Natural killer cell (primary cell): ENCODE results near the gene BZW2. TPM values are rescaled to one million over a fixed set of nuclear protein-coding genes. Genes with fewer than 3 reads are reported as not detected.

ENCODE experiments used
- ATAC-seq, 3 donors: fragments of 150-1000 bp in 2 of 3; fragments of 200-7000 bp in 1 of 3; cut with Tn5 transposase; 1 replicate in 1 of 3; 2 replicates in 2 of 3; pipeline ENCODE4 v1.10.0; 2021; ENCODE audit warnings: mild to moderate bottlenecking in 2 of 3, moderate library complexity in 2 of 3
- DNase-seq, 2 donors: peaks; one replicate each; pipeline versions ENCODE4 v3.0.0 to v3.0.0-alpha.2; 2013 to 2021; ENCODE audit warnings: mixed read lengths in 1 of 2
- H3K27ac ChIP-seq: one replicate; pipeline ENCODE4 v1.5.1; 2013; ENCODE audit warnings: mild to moderate bottlenecking, low read length
- H3K27me3 ChIP-seq: one replicate; pipeline ENCODE4 v1.6.1; 2013; ENCODE audit warnings: low read length; ENCODE audit not compliant: control insufficient read depth, insufficient read depth
- H3K36me3 ChIP-seq: one replicate; pipeline ENCODE4 v1.6.1; 2013; ENCODE audit warnings: low read length; ENCODE audit not compliant: control insufficient read depth, insufficient read depth
- H3K4me1 ChIP-seq: one replicate; pipeline ENCODE4 v1.6.1; 2013; ENCODE audit warnings: low read length; ENCODE audit not compliant: control insufficient read depth, insufficient read depth
- H3K4me3 ChIP-seq: one replicate; pipeline ENCODE4 v1.5.1; 2013; ENCODE audit warnings: low read length
- H3K9me3 ChIP-seq: one replicate; pipeline ENCODE4 v1.6.1; 2013; ENCODE audit warnings: low read length; ENCODE audit not compliant: control insufficient read depth, insufficient read depth
- H3K27ac Mint-ChIP-seq, 2 donors: one replicate each; pipeline ENCODE4 v1.8.0; 2022; ENCODE audit warnings: mild to moderate bottlenecking in 2 of 2, mixed read lengths in 2 of 2, moderate library complexity in 1 of 2
- H3K27me3 Mint-ChIP-seq, 2 donors: one replicate each; pipeline ENCODE4 v1.8.0; 2022; ENCODE audit warnings: low read depth in 2 of 2, mixed read lengths in 2 of 2
- H3K36me3 Mint-ChIP-seq: one replicate; pipeline ENCODE4 v1.8.0; 2022; ENCODE audit warnings: mixed read lengths
- H3K4me1 Mint-ChIP-seq, 2 donors: one replicate each; pipeline ENCODE4 v1.8.0; 2022; ENCODE audit warnings: mixed read lengths in 2 of 2
- H3K4me3 Mint-ChIP-seq: one replicate; pipeline ENCODE4 v1.8.0; 2022; ENCODE audit warnings: mild to moderate bottlenecking, moderate library complexity, mixed read lengths
- H3K9me3 Mint-ChIP-seq, 2 donors: one replicate each; pipeline ENCODE4 v1.8.0; 2022; ENCODE audit warnings: mixed read lengths in 2 of 2
- CTCF ChIP-seq: fragments of 200-600 bp; IDR thresholded peaks from one replicate; pipeline ENCODE4 v1.8.0; 2022; ENCODE audit warnings: antibody characterized with exemption
- WGBS: methylation state at CpG from one replicate; pipeline ENCODE4 v1.1.7; 2013; ENCODE audit warnings: missing lambda C conversion rate; ENCODE audit not compliant: insufficient coverage; 5-methylcytosine and 5-hydroxymethylcytosine counted together
- intact Hi-C: fragments of 100-400 bp; cut with micrococcal nuclease; formaldehyde crosslinking; loops from one replicate; pipeline ENCODE4 v1.14.2; 2022
- total RNA-seq, 4 donors: library from RNA; stranded (reverse); fragments of 120-200 nt in 1 of 4; gene quantifications; one replicate each; pipeline versions ENCODE4 v1.2.3 to v1.2.4, GENCODE V29; 2013 to 2022

The BZW2 gene
- total RNA-seq, 3 donors from 2014 or later (not counting 1 experiment from before 2014, with no cell fraction given): 15.3 to 21.0 (median 19.9) TPM

- Mint-ChIP-seq H3K4me1 (no peaks in the 10 kb centered on the region), H3K9me3 (no peaks in the 10 kb centered on the region), H3K36me3 (peaks cover 23% of the 10 kb centered on the region), H3K4me3 (no peak overlapping the region), H3K27me3 (no peaks in the 10 kb centered on the region), H3K27ac (no peak overlapping the region)
- TF ChIP-seq CTCF: no peak
- DNase-seq (no peak), ATAC-seq (no peak)
- Histone ChIP-seq H3K4me3 (no peak overlapping the region), H3K36me3 (peaks cover 51% of the 10 kb centered on the region), H3K9me3 (no peaks in the 10 kb centered on the region), H3K27me3 (no peaks in the 10 kb centered on the region), H3K27ac (no peak overlapping the region), H3K4me1 (no peaks in the 10 kb centered on the region)
- intact Hi-C loops: no loop called here
- WGBS: 97% methylated on average over 2 of the region's 2 CpGs
Observed at GRCh38 chr7:16611711-16612110, 34.3 kb upstream of the BZW2 start.

- intact Hi-C loops: no loop called here
- ATAC-seq (no peak), DNase-seq (no peak)
- TF ChIP-seq CTCF: no peak
- Histone ChIP-seq H3K4me1 (no peaks in the 10 kb centered on the region), H3K9me3 (no peaks in the 10 kb centered on the region), H3K4me3 (no peak overlapping the region), H3K27me3 (no peaks in the 10 kb centered on the region), H3K36me3 (peaks cover 41% of the 10 kb centered on the region), H3K27ac (no peak overlapping the region)
- Mint-ChIP-seq H3K36me3 (peaks cover 16% of the 10 kb centered on the region), H3K4me1 (peaks cover 0 to 5% of the 10 kb centered on the region in 2 donors), H3K27ac (no peak overlapping the region), H3K4me3 (no peak overlapping the region), H3K9me3 (no peaks in the 10 kb centered on the region), H3K27me3 (no peaks in the 10 kb centered on the region)
- 100% methylated on average over 4 of the region's 5 CpGs for WGBS
Observed at GRCh38 chr7:16615228-16615627, 30.8 kb upstream of the BZW2 start.

- Mint-ChIP-seq H3K27me3 (no peaks in the 10 kb centered on the region), H3K36me3 (peaks cover 8% of the 10 kb centered on the region)
Observed at GRCh38 chr7:16616122-16616521, 29.9 kb upstream of the BZW2 start.

More at GRCh38 chr7:16616122-16616521, 29.9 kb upstream of the BZW2 start:
- no peaks in the 10 kb centered on the region for H3K27me3 ChIP-seq
- H3K27ac ChIP-seq: no peak overlapping the region
- DNase-seq: no peak
- H3K4me1 ChIP-seq: no peaks in the 10 kb centered on the region
- no peaks in the 10 kb centered on the region for H3K9me3 ChIP-seq
- TF ChIP-seq CTCF: no peak
- H3K4me3 ChIP-seq: no peak overlapping the region
- H3K4me1 Mint-ChIP-seq: peaks cover 0 to 6% of the 10 kb centered on the region in 2 donors
- ATAC-seq: no peak
- H3K9me3 Mint-ChIP-seq: no peaks in the 10 kb centered on the region
- H3K4me3 Mint-ChIP-seq: no peak overlapping the region
- H3K36me3 ChIP-seq: peaks cover 40% of the 10 kb centered on the region
- intact Hi-C loops: no loop called here
- H3K27ac Mint-ChIP-seq: no peak overlapping the region
- 100% methylated on average over 2 of the region's 4 CpGs for WGBS
